A549 (cell line): ENCODE results near the gene FKBP8. TPM values are rescaled to one million over a fixed set of nuclear protein-coding genes. Genes with fewer than 3 reads are reported as not detected.

Source experiments
- ATAC-seq, 2 experiments: fragments of 200-7000 bp in 1 of 2; fragments of >200 bp in 1 of 2; cut with Nextera tagmentation in 1 of 2; cut with Tn5 transposase in 1 of 2; 3 replicates each; pipeline versions ENCODE4 v1.8.0 to v1.9.1; 2018 to 2020; ENCODE audit warnings: mild to moderate bottlenecking in 1 of 2, moderate library complexity in 1 of 2
- CTCF ChIA-PET: fragments of 300-600 bp; sonication (Branson Sonifier 250); formaldehyde crosslinking; extraction: SDS; loops from one replicate; lab custom pipeline; 2021; ENCODE audit warnings: antibody characterized with exemption, inconsistent platforms; lab: Yijun Ruan, JAX
- POLR2A ChIA-PET: fragments of 350-600 bp; formaldehyde crosslinking; extraction: SDS; loops from one replicate; lab custom pipeline; 2021; ENCODE audit warnings: antibody characterized with exemption, inconsistent platforms; lab: Yijun Ruan, JAX
- DNase-seq, 2 experiments: peaks; one replicate each; pipeline versions ENCODE4 v3.0.0 to v3.0.0-alpha.2; 2011 to 2016; ENCODE audit warnings: low read depth in 1 of 2, low spot score in 1 of 2
- FAIRE-seq: peaks from 2 replicates; lab custom pipeline; 2011; peaks lifted over from hg19 to GRCh38; lab: Jason Lieb, UNC
- H3K27ac ChIP-seq, 2 experiments: fragments of >200 bp; sonication (Bioruptor Twin); formaldehyde crosslinking; 3 replicates each; pipeline ENCODE4 v1.5.1; 2016 to 2017
- H3K4me1 ChIP-seq: fragments of >200 bp; sonication (Bioruptor Twin); formaldehyde crosslinking; 3 replicates; pipeline ENCODE4 v1.6.1; 2016
- H3K4me2 ChIP-seq: fragments of >200 bp; sonication (Bioruptor Twin); formaldehyde crosslinking; 3 replicates; pipeline ENCODE4 v1.6.1; 2016
- H3K4me3 ChIP-seq: fragments of >200 bp; sonication (Bioruptor Twin); formaldehyde crosslinking; 3 replicates; pipeline ENCODE4 v1.5.1; 2016
- H3K9me3 ChIP-seq: fragments of >200 bp; sonication (Bioruptor Twin); formaldehyde crosslinking; 3 replicates; pipeline ENCODE4 v1.6.1; 2016
- CEBPB ChIP-seq, 2 experiments: fragments of >200 bp in 1 of 2; sonication (Bioruptor Twin) in 1 of 2; formaldehyde crosslinking in 1 of 2; IDR thresholded peaks; 2 replicates each; pipeline ENCODE4 v1.6.1; 2012 to 2016
- EHF ChIP-seq: fragments of 250-450 bp; sonication (Bioruptor Pico); IDR thresholded peaks from 2 replicates; pipeline ENCODE4 v1.5.0; 2020; ENCODE audit warnings: mild to moderate bottlenecking
- EHMT2 ChIP-seq: fragments of 200-600 bp; sonication (generic); IDR thresholded peaks from 2 replicates; pipeline ENCODE4 v1.6.1; 2016; ENCODE audit warnings: antibody characterized with exemption, low read depth, mild to moderate bottlenecking, moderate library complexity
- ESRRA ChIP-seq: fragments of 150-350 bp; IDR thresholded peaks from 2 replicates; pipeline ENCODE4 v1.6.1; 2014; ENCODE audit warnings: mild to moderate bottlenecking, low read length, borderline replicate concordance
- FOSL2 ChIP-seq, 2 experiments: fragments of 450-650 bp in 1 of 2; fragments of >200 bp in 1 of 2; sonication (Bioruptor Twin) in 1 of 2; formaldehyde crosslinking; IDR thresholded peaks; 2 replicates each; pipeline versions ENCODE4 v1.5.0 to v1.6.1; 2016 to 2020; ENCODE audit warnings: mild to moderate bottlenecking in 1 of 2, moderate library complexity in 1 of 2
- HOXB5 ChIP-seq: fragments of 250-450 bp; sonication (Bioruptor Pico); IDR thresholded peaks from 2 replicates; pipeline ENCODE4 v1.5.0; 2020; ENCODE audit warnings: mild to moderate bottlenecking, moderate library complexity
- JUN ChIP-seq, 2 experiments: fragments of >200 bp; sonication (Bioruptor Twin); formaldehyde crosslinking; IDR thresholded peaks; 2 replicates in 1 of 2; 3 replicates in 1 of 2; pipeline ENCODE4 v1.6.1; 2016 to 2017
- JUNB ChIP-seq: fragments of >200 bp; sonication (Bioruptor Twin); formaldehyde crosslinking; IDR thresholded peaks from 2 replicates; pipeline ENCODE4 v1.6.1; 2016
- KDM5A ChIP-seq: fragments of 200-600 bp; sonication (generic); IDR thresholded peaks from 2 replicates; pipeline ENCODE4 v1.6.1; 2016; ENCODE audit warnings: antibody characterized with exemption, mild to moderate bottlenecking
- MAFK ChIP-seq: fragments of 450-650 bp; IDR thresholded peaks from 2 replicates; pipeline ENCODE4 v1.6.1; 2014; ENCODE audit not compliant: partially characterized antibody
- MAZ ChIP-seq: fragments of 150-350 bp; IDR thresholded peaks from 2 replicates; pipeline ENCODE4 v1.6.1; 2014; ENCODE audit warnings: antibody characterized with exemption, low read depth, low read length, borderline replicate concordance
- NR3C1 ChIP-seq: fragments of >200 bp; sonication (Bioruptor Twin); formaldehyde crosslinking; IDR thresholded peaks from 3 replicates; pipeline ENCODE4 v1.6.1; 2017
- POLR2AphosphoS2 ChIP-seq: conservative IDR thresholded peaks from 2 replicates; pipeline ENCODE4 v1.6.1; 2012; ENCODE audit warnings: low read length, improper control_type of control experiment, inconsistent platforms
- RAD21 ChIP-seq, 2 experiments: fragments of >200 bp in 1 of 2; sonication (Bioruptor Twin) in 1 of 2; formaldehyde crosslinking in 1 of 2; IDR thresholded peaks in 1 of 2; conservative IDR thresholded peaks in 1 of 2; 2 replicates in 1 of 2; 3 replicates in 1 of 2; pipeline ENCODE4 v1.6.1; 2012 to 2018; ENCODE audit warnings: inconsistent platforms in 1 of 2
- RCOR1 ChIP-seq: fragments of 150-350 bp; IDR thresholded peaks from 2 replicates; pipeline ENCODE4 v1.6.1; 2014; ENCODE audit warnings: antibody characterized with exemption, low read length, low read depth
- RFX5 ChIP-seq: fragments of 450-650 bp; IDR thresholded peaks from 2 replicates; pipeline ENCODE4 v1.7.1; 2014; ENCODE audit warnings: antibody characterized with exemption, mild to moderate bottlenecking, moderate library complexity
- ZC3H11A ChIP-seq: fragments of 450-650 bp; IDR thresholded peaks from 2 replicates; pipeline ENCODE4 v1.6.1; 2014; ENCODE audit warnings: antibody characterized with exemption, mild to moderate bottlenecking
- ZFP36 ChIP-seq: fragments of 450-650 bp; IDR thresholded peaks from 2 replicates; pipeline ENCODE4 v1.6.1; 2014; ENCODE audit warnings: borderline replicate concordance; ENCODE audit not compliant: partially characterized antibody
- ZNF302 ChIP-seq: fragments of 250-450 bp; sonication (Bioruptor Pico); IDR thresholded peaks from 2 replicates; pipeline ENCODE4 v1.9.0; 2021; ENCODE audit warnings: inconsistent platforms, mild to moderate bottlenecking, moderate library complexity
- WGBS: methylation state at CpG from one replicate; pipeline ENCODE4 v1.1.6; 2017; ENCODE audit errors: missing lambda C conversion rate; 5-methylcytosine and 5-hydroxymethylcytosine counted together
- polyA plus RNA-seq, 4 experiments: library from polyadenylated mRNA; depleted of rRNA in 3 of 4; stranded (reverse); fragments of >200 nt; fragmentation: RNase III in 1 of 4; extraction: RNeasy Plus Mini Kit Qiagen cat#74134 plus additional on column Dnase treatment in 1 of 4; gene quantifications; 2 replicates in 3 of 4; 3 replicates in 1 of 4; pipeline ENCODE4 v1.2.3, GENCODE V29; 2011 to 2017
- TF ChIP-seq, protein P1 (sequence below): fragments of 250-450 bp; sonication (Bioruptor Pico); IDR thresholded peaks from 2 replicates; pipeline ENCODE4 v1.5.0; 2021; ENCODE audit warnings: mild to moderate bottlenecking, moderate library complexity, borderline replicate concordance
- TF ChIP-seq, protein P2 (sequence below): fragments of >200 bp; sonication (Bioruptor Twin); formaldehyde crosslinking; IDR thresholded peaks from 3 replicates; pipeline ENCODE4 v1.6.1; 2016
- TF ChIP-seq, protein P3 (sequence below): IDR thresholded peaks from 2 replicates; pipeline ENCODE4 v1.6.1; 2012
- TF ChIP-seq, protein P4 (sequence below): IDR thresholded peaks from 2 replicates; pipeline ENCODE4 v1.6.1; 2012
- TF ChIP-seq, protein P5 (sequence below): fragments of >200 bp; sonication (Bioruptor Twin); formaldehyde crosslinking; IDR thresholded peaks from 2 replicates; pipeline ENCODE4 v1.6.1; 2016

The FKBP8 gene
- polyA plus RNA-seq, 2 of the 4 experiments (the other 2 are of a cell fraction) = 56.1 to 123 TPM

DNA sequence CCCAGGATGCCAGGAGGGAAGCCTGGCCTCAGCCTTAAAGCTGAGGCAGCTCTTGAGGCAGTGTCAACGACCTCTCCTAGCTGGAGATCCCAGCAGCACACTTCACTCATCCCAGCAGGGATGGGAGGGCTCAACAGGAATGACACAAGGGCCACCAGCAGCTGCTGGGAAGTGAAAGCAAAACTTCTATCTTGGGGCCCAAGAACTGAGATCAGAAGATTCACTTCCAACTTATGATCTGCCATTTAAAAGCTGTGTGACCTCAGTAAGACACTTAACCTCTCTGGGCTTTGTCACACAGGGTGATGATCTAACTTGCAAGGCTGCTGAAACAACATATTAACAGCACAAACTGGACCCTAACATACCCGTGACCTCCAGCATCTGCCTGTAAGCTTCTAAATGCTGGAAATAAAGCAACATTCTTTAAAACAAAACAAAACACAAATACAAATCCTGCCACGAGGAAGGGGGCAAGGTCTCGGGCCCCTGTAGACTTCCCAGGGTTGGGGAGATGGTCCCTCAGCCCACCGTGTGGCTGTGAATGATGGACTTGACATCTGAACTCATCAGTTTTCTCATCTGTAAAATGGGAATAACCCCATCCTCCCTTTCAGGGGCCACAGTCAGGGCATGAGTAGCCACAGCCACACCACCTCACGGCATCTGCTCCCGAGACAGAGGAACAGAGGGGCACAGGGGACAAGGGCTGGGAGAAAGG, 44.2 kb downstream of the FKBP8 start:
- TF ChIP-seq, protein P1, sequence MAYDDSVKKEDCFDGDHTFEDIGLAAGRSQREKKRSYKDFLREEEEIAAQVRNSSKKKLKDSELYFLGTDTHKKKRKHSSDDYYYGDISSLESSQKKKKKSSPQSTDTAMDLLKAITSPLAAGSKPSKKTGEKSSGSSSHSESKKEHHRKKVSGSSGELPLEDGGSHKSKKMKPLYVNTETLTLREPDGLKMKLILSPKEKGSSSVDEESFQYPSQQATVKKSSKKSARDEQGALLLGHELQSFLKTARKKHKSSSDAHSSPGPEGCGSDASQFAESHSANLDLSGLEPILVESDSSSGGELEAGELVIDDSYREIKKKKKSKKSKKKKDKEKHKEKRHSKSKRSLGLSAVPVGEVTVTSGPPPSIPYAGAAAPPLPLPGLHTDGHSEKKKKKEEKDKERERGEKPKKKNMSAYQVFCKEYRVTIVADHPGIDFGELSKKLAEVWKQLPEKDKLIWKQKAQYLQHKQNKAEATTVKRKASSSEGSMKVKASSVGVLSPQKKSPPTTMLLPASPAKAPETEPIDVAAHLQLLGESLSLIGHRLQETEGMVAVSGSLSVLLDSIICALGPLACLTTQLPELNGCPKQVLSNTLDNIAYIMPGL (CRISPR knock-in tag) = no peak
- TF ChIP-seq ZNF302 = no peak
- no peak for TF ChIP-seq CEBPB (IDR thresholded peaks at IDR 0.05)
- no peak for TF ChIP-seq KDM5A
- TF ChIP-seq MAZ = no peak
- TF ChIP-seq RFX5 = no peak
- no peak for TF ChIP-seq ZC3H11A
- TF ChIP-seq, protein P2, sequence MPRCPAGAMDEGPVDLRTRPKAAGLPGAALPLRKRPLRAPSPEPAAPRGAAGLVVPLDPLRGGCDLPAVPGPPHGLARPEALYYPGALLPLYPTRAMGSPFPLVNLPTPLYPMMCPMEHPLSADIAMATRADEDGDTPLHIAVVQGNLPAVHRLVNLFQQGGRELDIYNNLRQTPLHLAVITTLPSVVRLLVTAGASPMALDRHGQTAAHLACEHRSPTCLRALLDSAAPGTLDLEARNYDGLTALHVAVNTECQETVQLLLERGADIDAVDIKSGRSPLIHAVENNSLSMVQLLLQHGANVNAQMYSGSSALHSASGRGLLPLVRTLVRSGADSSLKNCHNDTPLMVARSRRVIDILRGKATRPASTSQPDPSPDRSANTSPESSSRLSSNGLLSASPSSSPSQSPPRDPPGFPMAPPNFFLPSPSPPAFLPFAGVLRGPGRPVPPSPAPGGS = no peak
- TF ChIP-seq, protein P3, sequence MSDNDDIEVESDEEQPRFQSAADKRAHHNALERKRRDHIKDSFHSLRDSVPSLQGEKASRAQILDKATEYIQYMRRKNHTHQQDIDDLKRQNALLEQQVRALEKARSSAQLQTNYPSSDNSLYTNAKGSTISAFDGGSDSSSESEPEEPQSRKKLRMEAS = no peak
- TF ChIP-seq EHF (CRISPR knock-in tag) = no peak
- no peak for TF ChIP-seq HOXB5 (CRISPR knock-in tag)
- TF ChIP-seq MAFK = no peak
- TF ChIP-seq RAD21 (conservative IDR thresholded peaks at IDR 0.05 in 1 of 2, IDR thresholded peaks at IDR 0.05 in 1 of 2) = no peak
- TF ChIP-seq POLR2AphosphoS2 = no peak
- TF ChIP-seq ZFP36 = no peak
- TF ChIP-seq, protein P4, sequence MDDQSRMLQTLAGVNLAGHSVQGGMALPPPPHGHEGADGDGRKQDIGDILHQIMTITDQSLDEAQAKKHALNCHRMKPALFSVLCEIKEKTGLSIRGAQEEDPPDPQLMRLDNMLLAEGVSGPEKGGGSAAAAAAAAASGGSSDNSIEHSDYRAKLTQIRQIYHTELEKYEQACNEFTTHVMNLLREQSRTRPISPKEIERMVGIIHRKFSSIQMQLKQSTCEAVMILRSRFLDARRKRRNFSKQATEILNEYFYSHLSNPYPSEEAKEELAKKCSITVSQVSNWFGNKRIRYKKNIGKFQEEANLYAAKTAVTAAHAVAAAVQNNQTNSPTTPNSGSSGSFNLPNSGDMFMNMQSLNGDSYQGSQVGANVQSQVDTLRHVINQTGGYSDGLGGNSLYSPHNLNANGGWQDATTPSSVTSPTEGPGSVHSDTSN = no peak
- no peak for TF ChIP-seq EHMT2
- POLR2A ChIA-PET = interaction anchor here (0.7 kb wide), 1 partner anchor 59 kb away, joined by 3 read pairs; no protein-coding TSS in a partner anchor
- Histone ChIP-seq H3K4me2 (no peak overlapping the region), H3K4me1 (peaks cover 15% of the 10 kb centered on the region), H3K4me3 (no peak overlapping the region), H3K27ac (no peak overlapping the region), H3K9me3 (no peaks in the 10 kb centered on the region)
- CTCF ChIA-PET = interaction anchor here (1.2 to 2.5 kb wide), 5 partner anchors 12 to 48 kb away, joined by 3 to 10 read pairs (median 4); no protein-coding TSS in a partner anchor
- WGBS = 85% methylated on average over 7 of the region's 7 CpGs
- ATAC-seq (no peak), FAIRE-seq (no peak), DNase-seq (no peak)

DNA sequence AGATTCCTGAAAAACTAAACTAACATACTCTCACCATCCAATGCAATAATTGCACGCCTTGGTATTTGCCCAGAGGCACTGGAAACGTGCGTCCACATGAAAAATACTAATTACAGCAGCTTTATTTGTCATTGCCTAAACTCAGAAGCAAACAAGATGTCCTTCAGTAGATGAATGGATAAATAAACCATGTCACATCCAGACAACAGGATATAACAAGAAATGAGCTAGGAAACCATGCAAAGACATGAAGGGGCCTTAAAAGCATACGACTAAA, 46.5 kb downstream of the FKBP8 start:
- POLR2A ChIA-PET = no interaction called here

More for the DNA sequence above, 46.5 kb downstream of the FKBP8 start:
- no peaks in the 10 kb centered on the region for H3K9me3 ChIP-seq
- no peak for ATAC-seq
- CTCF ChIA-PET = interaction anchor here (1.0 to 1.1 kb wide), 2 partner anchors 45 to 86 kb away, joined by 3 read pairs; no protein-coding TSS in a partner anchor
- DNase-seq = no peak
- TF ChIP-seq MAZ = no peak
- TF ChIP-seq, protein P5, sequence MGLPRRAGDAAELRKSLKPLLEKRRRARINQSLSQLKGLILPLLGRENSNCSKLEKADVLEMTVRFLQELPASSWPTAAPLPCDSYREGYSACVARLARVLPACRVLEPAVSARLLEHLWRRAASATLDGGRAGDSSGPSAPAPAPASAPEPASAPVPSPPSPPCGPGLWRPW = no peak
- no peak for TF ChIP-seq MAFK
- no peak for TF ChIP-seq JUNB
- TF ChIP-seq, protein P4 = no peak
- no peak for TF ChIP-seq POLR2AphosphoS2
- no peak for TF ChIP-seq EHMT2
- no peak for TF ChIP-seq JUN (IDR thresholded peaks at IDR 0.05)
- no peak for TF ChIP-seq RCOR1
- TF ChIP-seq ESRRA = no peak
- no peak for TF ChIP-seq ZC3H11A
- TF ChIP-seq ZNF302 = no peak
- no peak for TF ChIP-seq FOSL2 (IDR thresholded peaks at IDR 0.05)
- no peak for TF ChIP-seq FOSL2 (CRISPR knock-in tag; IDR thresholded peaks at IDR 0.05)
- no peak for TF ChIP-seq NR3C1
- no peak overlapping the region for H3K4me3 ChIP-seq
- H3K4me2 ChIP-seq = peak overlapping the region; percentile 12; the same call in 1 of the 3 replicates
- 74% methylated on average over 4 of the region's 4 CpGs for WGBS
- peaks cover 12% of the 10 kb centered on the region for H3K4me1 ChIP-seq
- no peak overlapping the region for H3K27ac ChIP-seq
- no peak for FAIRE-seq
